IMR-90 (cell line): Measurements from ENCODE around the gene POLR2M.

Experiments
- BHLHE40 ChIP-seq: fragments of 150-350 bp; IDR thresholded peaks from 2 replicates; pipeline ENCODE4 v1.6.1; 2016; ENCODE audit warnings: mild to moderate bottlenecking, low read depth, low read length
- CEBPB ChIP-seq: IDR thresholded peaks from 2 replicates; pipeline ENCODE4 v1.6.1; 2012; ENCODE audit warnings: low read depth, low read length, improper control_type of control experiment
- CHD1 ChIP-seq: IDR thresholded peaks from 2 replicates; pipeline ENCODE4 v1.6.1; 2012; ENCODE audit warnings: low read depth, low read length, improper control_type of control experiment
- CTCF ChIP-seq: conservative IDR thresholded peaks from 2 replicates; pipeline ENCODE4 v1.5.1; 2012; ENCODE audit warnings: mild to moderate bottlenecking, low read depth, low read length, improper control_type of control experiment
- FOS ChIP-seq: fragments of 150-350 bp; IDR thresholded peaks from 2 replicates; pipeline ENCODE4 v1.6.1; 2016; ENCODE audit warnings: low read depth, low read length
- MAFK ChIP-seq: IDR thresholded peaks from 2 replicates; pipeline ENCODE4 v1.6.1; 2012; ENCODE audit warnings: low read depth, low read length, improper control_type of control experiment
- MXI1 ChIP-seq: IDR thresholded peaks from 2 replicates; pipeline ENCODE4 v1.6.1; 2012; ENCODE audit warnings: low read depth, mild to moderate bottlenecking, low read length, moderate library complexity, borderline replicate concordance
- NFE2L2 ChIP-seq: fragments of 150-350 bp; IDR thresholded peaks from 2 replicates; pipeline ENCODE4 v1.6.1; 2016; ENCODE audit warnings: low read depth, mild to moderate bottlenecking, low read length
- POLR2A ChIP-seq: IDR thresholded peaks from 2 replicates; pipeline ENCODE4 v1.6.1; 2012; ENCODE audit warnings: mild to moderate bottlenecking, low read depth, low read length
- RAD21 ChIP-seq: IDR thresholded peaks from 2 replicates; pipeline ENCODE4 v1.6.1; 2012; ENCODE audit warnings: low read length, improper control_type of control experiment
- RCOR1 ChIP-seq: IDR thresholded peaks from 2 replicates; pipeline ENCODE4 v1.6.1; 2012; ENCODE audit warnings: mild to moderate bottlenecking, low read length, improper control_type of control experiment; ENCODE audit not compliant: insufficient replicate concordance
- RFX5 ChIP-seq: IDR thresholded peaks from 2 replicates; pipeline ENCODE4 v1.8.0; 2012; ENCODE audit warnings: low read depth, mild to moderate bottlenecking, low read length, moderate library complexity
- USF2 ChIP-seq: fragments of 150-350 bp; IDR thresholded peaks from 2 replicates; pipeline ENCODE4 v1.6.1; 2017; ENCODE audit warnings: mild to moderate bottlenecking, antibody characterized with exemption, low read length, low read depth

- TF ChIP-seq MXI1 = no peak
- TF ChIP-seq CTCF = no peak
- TF ChIP-seq CHD1 = no peak
- no peak for TF ChIP-seq POLR2A
- TF ChIP-seq CEBPB = no peak
- TF ChIP-seq FOS = no peak
- TF ChIP-seq RFX5 = no peak
- no peak for TF ChIP-seq RAD21
- no peak for TF ChIP-seq MAFK
- no peak for TF ChIP-seq NFE2L2
- no peak for TF ChIP-seq USF2
- no peak for TF ChIP-seq RCOR1
- TF ChIP-seq BHLHE40 = no peak
Measured at GRCh38 chr15:57720867-57721266, 14.4 kb downstream of the POLR2M start.
